Gastroesophageal sphincter (tissue), 4 donors: ENCODE measurements around the gene KRT8. TPM values are rescaled to one million over a fixed set of nuclear protein-coding genes. Genes with fewer than 3 reads are reported as not detected.

Source experiments
- ATAC-seq: fragments of 150-250 bp; one replicate; pipeline ENCODE4 v1.9.1; 2016; ENCODE audit warnings: mild to moderate bottlenecking, moderate library complexity
- H3K27ac ChIP-seq, 4 donors: fragments of 200-600 bp; sonication (generic) in 3 of 4; 1 replicate in 3 of 4; 2 replicates in 1 of 4; pipeline ENCODE4 v1.5.1; 2016 to 2019
- H3K27me3 ChIP-seq: fragments of 200-600 bp; sonication (generic); one replicate; pipeline ENCODE4 v1.5.1; 2019
- H3K36me3 ChIP-seq, 2 donors: fragments of 200-600 bp; sonication (generic); one replicate each; pipeline ENCODE4 v1.5.1; 2019; ENCODE audit warnings: control low read depth in 1 of 2
- H3K4me1 ChIP-seq, 3 donors: fragments of 200-600 bp; sonication (generic); 1 replicate in 2 of 3; 2 replicates in 1 of 3; pipeline ENCODE4 v1.5.1; 2016 to 2019; ENCODE audit warnings: control low read depth in 2 of 3
- H3K4me3 ChIP-seq, 2 donors: fragments of 200-600 bp; sonication (generic); one replicate each; pipeline ENCODE4 v1.5.1; 2019; ENCODE audit warnings: mild to moderate bottlenecking in 1 of 2, moderate library complexity in 1 of 2
- H3K9me3 ChIP-seq, 3 donors: fragments of 200-600 bp; sonication (generic); one replicate each; pipeline ENCODE4 v1.5.1; 2017 to 2019; ENCODE audit warnings: control low read depth in 2 of 3
- CTCF ChIP-seq, 4 experiments: fragments of 200-600 bp in 2 of 4; fragments of 450-650 bp in 2 of 4; sonication (generic) in 1 of 4; IDR thresholded peaks; one replicate each; pipeline ENCODE4 v1.5.1; 2017 to 2019; ENCODE audit warnings: antibody characterized with exemption in 4 of 4, mild to moderate bottlenecking in 2 of 4, moderate library complexity in 2 of 4
- EP300 ChIP-seq: sonication (generic); formaldehyde crosslinking; IDR thresholded peaks from one replicate; pipeline ENCODE4 v1.6.1; 2017; ENCODE audit warnings: antibody characterized with exemption, mild to moderate bottlenecking
- POLR2A ChIP-seq, 2 donors: fragments of 450-650 bp; IDR thresholded peaks; one replicate each; pipeline ENCODE4 v1.6.1; 2017; ENCODE audit warnings: antibody characterized with exemption in 2 of 2, mild to moderate bottlenecking in 2 of 2, moderate library complexity in 1 of 2
- POLR2AphosphoS5 ChIP-seq: sonication (generic); formaldehyde crosslinking; IDR thresholded peaks from one replicate; pipeline ENCODE4 v1.6.1; 2017; ENCODE audit warnings: antibody characterized with exemption
- WGBS, 2 donors: methylation state at CpG; one replicate each; pipeline ENCODE4 v1.1.5; 2018; ENCODE audit warnings: low coverage in 1 of 2; 5-methylcytosine and 5-hydroxymethylcytosine counted together
- total RNA-seq, 4 donors: library from RNA; depleted of rRNA; stranded (reverse); fragments of >200 nt; gene quantifications; one replicate each; pipeline ENCODE4 v1.1.0, GENCODE V29; 2016

KRT8 gene
- total RNA-seq, 4 donors from 2014 or later = 72.0 to 565 (median 255) TPM

- WGBS, 2 donors = 80 to 92% methylated on average over 2 to 3 of the region's 8 CpGs
- no peak overlapping the region for H3K27ac ChIP-seq
- no peak for ATAC-seq
- H3K36me3 ChIP-seq = no peaks in the 10 kb centered on the region
- TF ChIP-seq EP300 = no peak
- peaks cover 0 to 10% (median 0%) of the 10 kb centered on the region in 3 donors for H3K4me1 ChIP-seq
- no peaks in the 10 kb centered on the region for H3K27me3 ChIP-seq
- H3K4me3 ChIP-seq = no peak overlapping the region
- no peaks in the 10 kb centered on the region for H3K9me3 ChIP-seq
Observed at GRCh38 chr12:52912711-52913430, 8.0 kb upstream of the KRT8 start.

GRCh38 chr12:52910248-52910883 lies 5.5 kb upstream of the KRT8 start:
- no peak for ATAC-seq
- TF ChIP-seq CTCF (IDR thresholded peaks at IDR 0.05) = no peak
- TF ChIP-seq EP300 = no peak
- TF ChIP-seq POLR2AphosphoS5 = no peak
- no peak for TF ChIP-seq POLR2A (IDR thresholded peaks at IDR 0.05)
- 68 to 89% methylated on average over 7 to 8 of the region's 10 CpGs for WGBS, 2 donors
- no peak overlapping the region for H3K27ac ChIP-seq
- no peaks in the 10 kb centered on the region for H3K36me3 ChIP-seq
- H3K4me3 ChIP-seq = no peak overlapping the region
- no peaks in the 10 kb centered on the region for H3K27me3 ChIP-seq
- no peaks in the 10 kb centered on the region for H3K9me3 ChIP-seq
- H3K4me1 ChIP-seq = peaks cover 0 to 33% (median 4%) of the 10 kb centered on the region in 3 donors

GRCh38 chr12:52909796-52910195 lies 4.9 kb upstream of the KRT8 start:
- Histone ChIP-seq H3K27me3 (no peaks in the 10 kb centered on the region), H3K27ac (no peak overlapping the region), H3K4me3 (no peak overlapping the region), H3K4me1 (peaks cover 0 to 38% (median 4%) of the 10 kb centered on the region in 3 donors), H3K36me3 (no peaks in the 10 kb centered on the region), H3K9me3 (no peaks in the 10 kb centered on the region)
- ATAC-seq = no peak
- TF ChIP-seq POLR2A (IDR thresholded peaks at IDR 0.05) (no peak), EP300 (no peak), CTCF (IDR thresholded peaks at IDR 0.05) (no peak), POLR2AphosphoS5 (no peak)
- whole genome bisulfite sequencing, 2 donors = 87 to 100% methylated on average over 2 to 3 of the region's 3 CpGs

GRCh38 chr12:52909331-52909730 lies 4.5 kb upstream of the KRT8 start:
- 75 to 92% methylated on average over 2 of the region's 2 CpGs for WGBS, 2 donors
- no peak for TF ChIP-seq EP300
- TF ChIP-seq CTCF (IDR thresholded peaks at IDR 0.05) = no peak
- TF ChIP-seq POLR2A (IDR thresholded peaks at IDR 0.05) = no peak
- TF ChIP-seq POLR2AphosphoS5 = no peak
- no peak overlapping the region for H3K27ac ChIP-seq

GRCh38 chr12:52907092-52907810 lies 2.4 kb upstream of the KRT8 start:
- H3K36me3 ChIP-seq = no peaks in the 10 kb centered on the region
- no peak for TF ChIP-seq POLR2A (IDR thresholded peaks at IDR 0.05)
- TF ChIP-seq EP300 = no peak
- no peak for TF ChIP-seq CTCF (IDR thresholded peaks at IDR 0.05)
- TF ChIP-seq POLR2AphosphoS5 = no peak
- no peaks in the 10 kb centered on the region for H3K27me3 ChIP-seq
- H3K9me3 ChIP-seq = no peaks in the 10 kb centered on the region
- 0 to 51% methylated on average over 2 to 3 of the region's 7 CpGs for whole genome bisulfite sequencing, 2 donors
- H3K4me1 ChIP-seq = peaks cover 0 to 60% (median 4%) of the 10 kb centered on the region in 3 donors
- peak overlapping the region; percentile 64 to 95 (median 90) for H3K27ac ChIP-seq
- no peak overlapping the region for H3K4me3 ChIP-seq
- ATAC-seq = no peak

More at GRCh38 chr12:52909331-52909730, 4.5 kb upstream of the KRT8 start:
- H3K4me1 ChIP-seq = peaks cover 0 to 41% (median 4%) of the 10 kb centered on the region in 3 donors
- no peaks in the 10 kb centered on the region for H3K9me3 ChIP-seq
- no peak overlapping the region for H3K4me3 ChIP-seq
- ATAC-seq = no peak
- no peaks in the 10 kb centered on the region for H3K27me3 ChIP-seq
- no peaks in the 10 kb centered on the region for H3K36me3 ChIP-seq
